Neural progenitor cell (in vitro differentiated cells): Measurements from ENCODE around the gene MIEF1.

Experiments
- EZH2 ChIP-seq: fragments of 200-600 bp; sonication (generic); IDR thresholded peaks from 2 replicates; pipeline ENCODE4 v1.6.1; 2017; ENCODE audit warnings: antibody characterized with exemption, mild to moderate bottlenecking, moderate library complexity
- EZH2phosphoT487 ChIP-seq: fragments of 200-600 bp; sonication (generic); IDR thresholded peaks from 2 replicates; pipeline ENCODE4 v1.6.1; 2017; ENCODE audit warnings: antibody characterized with exemption
- TF ChIP-seq, protein P1 (sequence below): fragments of 200-600 bp; sonication (generic); IDR thresholded peaks from 2 replicates; pipeline ENCODE4 v1.5.1; 2017; ENCODE audit warnings: antibody characterized with exemption, mild to moderate bottlenecking

DNA sequence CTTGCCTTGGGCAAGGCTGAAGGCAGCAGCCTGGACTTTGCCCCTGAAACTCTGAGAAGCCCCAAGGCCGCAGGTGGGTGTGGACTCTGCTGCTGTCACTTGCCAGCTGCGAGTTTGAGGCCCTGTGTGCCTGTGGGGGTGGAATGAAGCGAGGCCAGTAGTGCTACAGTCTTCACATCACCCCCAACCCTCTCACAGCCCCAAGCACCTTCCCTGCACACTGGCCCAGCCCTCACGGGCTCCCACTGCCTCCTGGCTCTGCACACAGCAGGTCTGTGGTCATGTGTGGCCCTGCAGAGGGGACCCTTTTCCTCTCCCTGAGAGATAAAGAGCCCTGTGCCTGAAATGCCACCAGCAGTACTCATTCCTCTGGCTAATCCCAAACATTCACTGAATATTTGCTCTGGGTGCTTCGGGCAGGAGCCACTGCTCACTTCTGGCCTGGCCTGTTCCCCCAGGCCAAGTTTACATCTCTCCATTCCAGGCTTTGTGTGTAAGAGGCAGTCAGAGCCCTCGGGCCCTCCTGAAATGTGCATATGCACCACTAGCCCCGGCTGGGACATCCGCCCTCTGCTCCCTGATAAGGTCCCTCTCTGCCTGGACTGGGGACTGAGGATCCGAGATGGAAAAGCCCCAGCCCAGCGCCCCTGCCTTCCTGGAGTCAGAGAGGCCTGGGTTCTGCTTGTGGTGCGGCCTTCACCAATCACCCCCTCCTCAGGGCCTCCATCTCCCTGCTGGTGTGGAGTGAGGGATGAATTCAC is 27.6 kb upstream of the MIEF1 start:
- TF ChIP-seq, protein P1, sequence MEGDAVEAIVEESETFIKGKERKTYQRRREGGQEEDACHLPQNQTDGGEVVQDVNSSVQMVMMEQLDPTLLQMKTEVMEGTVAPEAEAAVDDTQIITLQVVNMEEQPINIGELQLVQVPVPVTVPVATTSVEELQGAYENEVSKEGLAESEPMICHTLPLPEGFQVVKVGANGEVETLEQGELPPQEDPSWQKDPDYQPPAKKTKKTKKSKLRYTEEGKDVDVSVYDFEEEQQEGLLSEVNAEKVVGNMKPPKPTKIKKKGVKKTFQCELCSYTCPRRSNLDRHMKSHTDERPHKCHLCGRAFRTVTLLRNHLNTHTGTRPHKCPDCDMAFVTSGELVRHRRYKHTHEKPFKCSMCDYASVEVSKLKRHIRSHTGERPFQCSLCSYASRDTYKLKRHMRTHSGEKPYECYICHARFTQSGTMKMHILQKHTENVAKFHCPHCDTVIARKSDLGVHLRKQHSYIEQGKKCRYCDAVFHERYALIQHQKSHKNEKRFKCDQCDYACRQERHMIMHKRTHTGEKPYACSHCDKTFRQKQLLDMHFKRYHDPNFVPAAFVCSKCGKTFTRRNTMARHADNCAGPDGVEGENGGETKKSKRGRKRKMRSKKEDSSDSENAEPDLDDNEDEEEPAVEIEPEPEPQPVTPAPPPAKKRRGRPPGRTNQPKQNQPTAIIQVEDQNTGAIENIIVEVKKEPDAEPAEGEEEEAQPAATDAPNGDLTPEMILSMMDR = no peak
- TF ChIP-seq EZH2 (no peak), EZH2phosphoT487 (no peak)
